B cell (primary cell): ENCODE measurements around the gene FLNB.

Experiments used
- EZH2 ChIP-seq: IDR thresholded peaks from 2 replicates; pipeline ENCODE4 v1.6.1; 2012; ENCODE audit warnings: borderline replicate concordance, low read depth, mild to moderate bottlenecking, moderate library complexity, low read length; ENCODE audit not compliant: insufficient read depth, poor library complexity, severe bottlenecking
- TF ChIP-seq, protein P1 (sequence below): fragments of 200-600 bp; IDR thresholded peaks from one replicate; pipeline ENCODE4 v1.8.0; 2022; ENCODE audit warnings: antibody characterized with exemption, mild to moderate bottlenecking

DNA sequence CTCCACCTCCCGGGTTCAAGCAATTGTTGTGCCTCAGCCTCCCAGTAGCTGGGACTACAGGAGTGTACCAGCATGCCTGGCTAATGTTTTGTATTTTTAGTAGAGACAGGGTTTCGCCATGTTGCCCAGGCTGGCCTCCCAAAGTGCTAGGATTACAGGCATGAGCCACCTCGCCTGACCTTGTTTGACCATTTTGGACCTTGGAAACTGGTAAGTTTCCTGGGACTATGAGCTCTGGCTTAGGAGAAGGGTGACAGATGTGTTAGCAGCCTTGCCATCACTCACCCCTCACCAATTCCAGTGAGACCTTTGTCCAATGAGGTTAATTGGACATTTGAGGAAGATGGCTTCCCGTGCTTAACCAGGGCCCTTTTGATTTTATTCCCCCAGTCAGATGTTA is 182.7 kb downstream of the FLNB start:
- TF ChIP-seq, protein P1, sequence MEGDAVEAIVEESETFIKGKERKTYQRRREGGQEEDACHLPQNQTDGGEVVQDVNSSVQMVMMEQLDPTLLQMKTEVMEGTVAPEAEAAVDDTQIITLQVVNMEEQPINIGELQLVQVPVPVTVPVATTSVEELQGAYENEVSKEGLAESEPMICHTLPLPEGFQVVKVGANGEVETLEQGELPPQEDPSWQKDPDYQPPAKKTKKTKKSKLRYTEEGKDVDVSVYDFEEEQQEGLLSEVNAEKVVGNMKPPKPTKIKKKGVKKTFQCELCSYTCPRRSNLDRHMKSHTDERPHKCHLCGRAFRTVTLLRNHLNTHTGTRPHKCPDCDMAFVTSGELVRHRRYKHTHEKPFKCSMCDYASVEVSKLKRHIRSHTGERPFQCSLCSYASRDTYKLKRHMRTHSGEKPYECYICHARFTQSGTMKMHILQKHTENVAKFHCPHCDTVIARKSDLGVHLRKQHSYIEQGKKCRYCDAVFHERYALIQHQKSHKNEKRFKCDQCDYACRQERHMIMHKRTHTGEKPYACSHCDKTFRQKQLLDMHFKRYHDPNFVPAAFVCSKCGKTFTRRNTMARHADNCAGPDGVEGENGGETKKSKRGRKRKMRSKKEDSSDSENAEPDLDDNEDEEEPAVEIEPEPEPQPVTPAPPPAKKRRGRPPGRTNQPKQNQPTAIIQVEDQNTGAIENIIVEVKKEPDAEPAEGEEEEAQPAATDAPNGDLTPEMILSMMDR, result no peak
- no peak for TF ChIP-seq EZH2
